Femur (tissue), 1 donor: Measurements from ENCODE around the gene NEO1.

Experiments used
- DNase-seq: peaks from one replicate; pipeline ENCODE4 v3.0.0-alpha.2; 2017

Gene NEO1

GRCh38 chr15:73081321-73081958, 29.2 kb downstream of the NEO1 start:
- DNase-seq, result no peak

DNA sequence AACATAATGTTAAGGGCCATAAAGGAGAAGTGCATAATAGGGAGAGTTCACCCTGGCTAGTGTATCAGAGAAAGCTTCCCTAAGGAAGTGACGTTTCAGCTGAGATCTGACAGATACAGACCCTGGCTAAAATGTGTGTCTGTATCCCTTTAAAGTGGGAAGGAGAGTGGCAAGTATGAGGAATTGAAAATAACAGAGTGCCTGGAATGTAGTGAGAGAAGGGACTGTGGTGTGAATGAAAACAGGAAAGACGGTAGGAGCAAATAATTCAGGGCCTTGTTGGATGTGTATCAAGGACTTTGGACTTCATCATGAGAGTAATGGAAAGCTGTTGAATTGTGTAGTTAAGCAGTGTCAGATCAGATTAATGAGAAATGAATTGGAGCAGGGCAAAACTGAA, 30.5 kb downstream of the NEO1 start:
- no peak for DNase-seq

- no peak for DNase-seq
Observed at GRCh38 chr15:73087098-73087497, 34.8 kb downstream of the NEO1 start.

- DNase-seq, result no peak
Observed at GRCh38 chr15:73105064-73105463, 52.8 kb downstream of the NEO1 start.

GRCh38 chr15:73108676-73109075, 56.4 kb downstream of the NEO1 start:
- DNase-seq, result no peak

GRCh38 chr15:73109765-73110164, 57.5 kb downstream of the NEO1 start:
- no peak for DNase-seq

- no peak for DNase-seq
Observed at GRCh38 chr15:73110201-73110600, 57.9 kb downstream of the NEO1 start.

DNA sequence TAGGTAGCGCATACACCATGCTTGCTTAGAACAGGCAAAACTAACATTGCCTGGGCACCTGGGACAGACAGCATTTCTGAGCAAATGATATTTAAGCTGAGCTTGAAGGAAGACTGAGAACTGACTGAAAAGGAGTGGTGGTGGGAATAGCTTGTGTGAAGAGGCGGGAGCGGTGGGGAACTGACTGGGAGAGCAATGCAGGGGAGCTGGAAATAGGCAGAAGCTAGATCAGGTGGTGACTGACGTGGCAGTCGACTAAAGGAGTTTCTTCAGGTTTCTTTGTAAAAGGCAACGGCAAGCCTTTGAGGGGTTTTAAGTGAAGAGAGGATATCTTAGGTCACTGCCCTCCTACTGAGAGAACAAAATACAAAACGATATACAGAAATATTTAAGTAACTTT, 61.8 kb downstream of the NEO1 start:
- DNase-seq, result no peak

DNA sequence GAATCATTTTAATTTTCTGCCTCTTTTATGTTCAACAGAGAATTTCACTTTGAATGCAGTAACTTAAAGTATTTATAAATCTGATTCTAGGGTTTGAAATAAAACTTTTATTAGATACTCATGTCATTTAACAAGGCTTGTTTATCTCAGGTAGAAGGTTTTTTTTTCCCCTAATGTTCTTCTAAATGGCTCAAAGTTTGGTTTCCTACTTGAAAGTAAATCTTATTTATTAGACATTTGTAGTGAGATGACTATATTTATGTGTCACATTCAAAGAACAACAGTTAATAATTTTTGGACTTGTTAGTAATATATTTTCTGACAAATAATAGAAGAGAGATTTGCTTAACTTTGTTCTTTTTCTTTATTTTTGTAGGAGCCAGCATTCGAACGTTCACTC, 63.9 kb downstream of the NEO1 start:
- no peak for DNase-seq

DNA sequence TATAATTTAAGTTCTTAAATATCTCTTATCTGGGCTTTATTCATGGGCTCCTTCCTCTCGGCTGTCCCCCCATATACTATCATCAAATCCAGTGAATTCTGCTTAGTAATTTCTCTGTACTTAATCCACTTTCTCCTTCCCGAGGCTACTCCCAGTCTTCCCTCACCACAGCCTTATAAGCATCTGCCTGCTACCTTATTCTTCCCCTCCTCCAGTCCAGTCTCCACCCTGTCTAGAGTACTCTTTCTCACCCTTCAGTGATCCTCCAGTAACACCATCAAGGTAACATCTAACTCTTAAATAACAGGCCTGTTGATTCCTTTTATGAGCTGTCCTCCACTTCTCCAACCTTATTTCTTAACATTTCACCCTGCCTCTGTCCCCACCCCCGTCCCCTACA, 65.8 kb downstream of the NEO1 start:
- DNase-seq, result no peak

DNA sequence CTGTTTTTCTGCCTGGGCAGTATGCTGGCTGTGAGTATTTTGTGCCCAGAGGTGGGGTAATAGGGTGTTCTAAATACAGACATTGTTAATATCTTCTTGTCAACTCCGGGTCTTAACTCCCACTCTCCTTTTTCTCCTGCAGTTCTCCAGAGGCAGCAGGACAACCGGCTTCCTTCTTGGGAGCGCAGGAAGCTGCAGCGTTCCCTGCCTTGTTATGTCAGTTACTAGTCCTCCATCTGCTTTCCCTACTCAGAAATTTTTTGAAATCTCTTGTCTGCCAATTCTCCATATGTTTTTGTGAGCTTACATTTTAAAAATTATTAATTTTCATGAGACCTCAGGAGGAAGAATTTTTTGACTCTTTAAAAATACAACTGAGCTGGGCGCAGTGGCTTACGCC, 67.2 kb downstream of the NEO1 start:
- no peak for DNase-seq

GRCh38 chr15:73120269-73120668, 68.0 kb downstream of the NEO1 start:
- DNase-seq, result no peak

- DNase-seq, result no peak
Observed at GRCh38 chr15:73125219-73125618, 73.0 kb downstream of the NEO1 start.

- DNase-seq, result no peak
Observed at GRCh38 chr15:73127302-73127936, 75.2 kb downstream of the NEO1 start.

DNA sequence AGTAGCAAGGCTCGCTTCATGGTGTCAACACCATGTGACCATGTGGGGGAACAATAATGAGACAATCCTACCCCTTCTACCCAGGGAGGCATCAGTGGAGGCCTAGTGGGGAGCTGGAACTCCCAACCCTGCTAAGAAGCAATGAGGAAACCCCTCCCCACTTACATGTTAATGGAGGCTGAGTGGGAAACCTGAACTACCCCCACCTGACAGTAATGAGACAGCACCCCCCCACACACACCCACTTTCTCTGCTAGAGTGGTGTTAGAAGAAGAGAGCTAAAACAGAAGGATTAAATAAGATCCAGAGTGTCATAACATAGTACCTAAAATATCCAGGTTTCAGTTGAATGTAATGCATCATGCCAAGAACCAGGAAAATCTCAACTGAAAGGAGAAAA, 78.6 kb downstream of the NEO1 start:
- DNase-seq, result no peak

DNA sequence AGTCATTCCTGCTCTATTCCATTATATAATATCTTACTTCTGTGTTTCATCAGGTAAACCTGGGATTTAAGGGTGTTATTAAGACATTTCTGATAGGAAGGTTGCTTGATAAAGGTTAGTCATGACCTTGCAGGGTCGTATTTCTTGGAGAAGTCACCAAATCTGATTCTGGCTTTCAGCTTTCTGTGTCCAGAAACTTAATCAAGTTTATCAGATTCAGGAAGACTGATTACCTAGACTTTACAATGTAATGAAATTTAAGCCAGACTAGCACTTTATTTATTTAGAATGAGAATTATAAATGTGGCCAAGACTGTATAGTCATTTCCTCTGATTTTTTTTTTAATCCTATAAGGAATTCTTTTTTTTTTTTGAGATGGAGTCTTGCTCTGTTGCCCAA, 81.9 kb downstream of the NEO1 start:
- DNase-seq, result no peak

GRCh38 chr15:73139041-73139743, 86.9 kb downstream of the NEO1 start:
- no peak for DNase-seq

- no peak for DNase-seq
Observed at GRCh38 chr15:73139744-73140553, 87.7 kb downstream of the NEO1 start.

DNA sequence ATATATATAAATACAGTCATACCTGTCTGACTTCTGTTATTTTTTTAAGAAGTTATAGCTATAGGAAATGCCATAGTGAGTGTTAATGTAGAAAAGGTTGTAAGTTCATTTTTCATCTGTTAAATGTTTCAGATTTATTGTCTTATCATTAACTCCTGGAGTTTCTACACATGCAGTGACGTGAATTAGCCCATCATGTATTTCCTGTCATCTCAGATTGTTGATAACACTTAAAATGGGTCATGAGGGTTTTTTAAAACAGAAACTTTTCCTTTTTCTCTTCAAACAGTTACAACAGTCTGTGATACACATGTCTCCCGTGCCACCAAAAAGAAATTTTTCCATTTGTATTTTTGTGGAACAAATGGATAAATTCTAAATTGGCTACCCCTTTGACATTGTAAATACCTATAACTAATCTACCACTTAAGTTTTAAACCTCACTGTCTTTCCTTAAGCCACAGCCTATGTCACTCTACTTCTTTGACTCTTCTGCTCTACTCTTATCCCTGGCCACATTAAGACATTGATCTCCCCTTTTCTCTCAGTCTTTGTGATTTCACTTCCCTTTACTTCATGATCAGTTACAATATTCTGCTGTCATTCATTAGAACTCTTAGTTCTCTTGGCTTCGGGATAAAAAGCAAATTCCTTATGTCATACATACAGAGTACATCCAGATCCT, 89.1 kb downstream of the NEO1 start:
- DNase-seq, result no peak

DNA sequence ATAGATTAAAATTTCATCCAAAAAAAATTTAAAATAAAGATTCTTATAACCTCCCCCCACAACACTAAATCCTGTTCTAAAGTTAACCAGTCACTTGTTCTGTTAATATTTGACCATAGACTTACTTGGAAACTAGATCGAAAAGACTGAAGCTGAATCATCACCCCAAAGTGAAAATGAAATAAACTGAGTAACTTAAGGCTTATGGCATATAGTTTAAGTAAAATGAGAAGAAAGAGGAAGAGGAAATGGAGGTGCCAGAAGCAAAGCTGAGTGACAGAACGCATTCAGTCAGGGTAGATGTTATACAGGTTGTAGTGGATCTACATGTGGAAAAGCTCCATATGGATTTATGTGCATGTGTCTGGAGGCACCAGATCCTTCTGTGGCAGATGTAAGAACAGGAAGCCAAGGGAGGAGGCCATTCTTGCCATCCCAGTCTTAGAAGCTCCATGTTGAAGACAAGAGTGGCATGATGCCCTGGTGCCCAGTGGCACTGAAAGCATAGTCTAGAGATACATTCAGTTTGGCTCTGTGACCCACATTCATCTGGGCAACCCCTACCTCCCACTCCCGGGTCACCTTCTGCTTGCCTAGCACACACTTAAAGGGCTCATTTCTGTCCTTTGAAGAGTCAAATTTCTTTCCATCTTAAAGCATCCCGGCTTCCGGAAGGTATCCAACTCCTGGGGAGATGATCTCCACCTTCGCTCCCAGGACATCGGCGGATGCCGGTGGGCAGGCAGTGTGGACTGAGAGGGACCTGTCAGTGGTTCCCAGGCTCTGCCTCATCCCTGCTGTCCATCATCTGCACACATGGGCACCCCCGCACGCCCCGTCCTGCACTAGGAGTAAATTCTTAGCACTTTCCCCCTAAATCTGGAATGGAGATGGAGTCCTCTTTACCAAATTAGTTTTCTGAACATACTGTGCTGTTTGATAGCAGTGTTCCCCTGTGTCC, 90.8 kb downstream of the NEO1 start:
- DNase-seq, result no peak

- no peak for DNase-seq
Observed at GRCh38 chr15:73143763-73144155, 91.5 kb downstream of the NEO1 start.

GRCh38 chr15:73146419-73146818, 94.2 kb downstream of the NEO1 start:
- DNase-seq, result no peak
